ENCODE measurements around the gene NDUFA8. TPM values are rescaled to one million over a fixed set of nuclear protein-coding genes. Genes with fewer than 3 reads are reported as not detected.
A peak's percentile ranks its signal among the peaks of the same experiment; 100 is the strongest.

The NDUFA8 gene
- total and polyA plus RNA-seq, 8 donors: 42.9 to 61.5 (median 49.9) TPM

DNA sequence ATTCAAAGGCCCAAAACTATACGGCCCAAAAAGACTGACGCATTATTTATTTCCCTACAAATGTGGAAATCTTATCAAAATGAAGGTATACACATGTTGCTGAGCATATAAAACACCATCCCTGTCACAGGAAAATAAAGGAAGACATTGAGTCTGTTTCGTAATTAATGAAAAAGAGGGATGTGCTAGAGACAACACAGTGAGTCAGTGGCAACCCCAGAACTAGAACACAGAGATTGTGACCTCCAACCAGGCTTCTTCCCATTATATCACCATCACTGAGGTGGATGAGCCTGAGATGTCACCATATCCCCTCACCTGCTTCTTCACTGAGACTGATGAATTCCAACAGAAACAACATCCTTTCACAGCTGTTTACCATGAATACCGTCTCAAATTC lies 3.8 kb downstream of the NDUFA8 start:
- Histone ChIP-seq H3K4me1 (peaks cover 9 to 27% of the 10 kb centered on the region in 2 donors), H3K27me3 (no peaks in the 10 kb centered on the region), H3K27ac (no peak overlapping the region), H3K4me3 (no peak overlapping the region), H3K36me3 (peaks cover 0 to 7% of the 10 kb centered on the region in 2 donors), H3K9me3 (no peaks in the 10 kb centered on the region)
- intact Hi-C loops (cut with DNase I): no loop called here
- ATAC-seq (no peak), DNase-seq (no peak)
- TF ChIP-seq, protein P1, sequence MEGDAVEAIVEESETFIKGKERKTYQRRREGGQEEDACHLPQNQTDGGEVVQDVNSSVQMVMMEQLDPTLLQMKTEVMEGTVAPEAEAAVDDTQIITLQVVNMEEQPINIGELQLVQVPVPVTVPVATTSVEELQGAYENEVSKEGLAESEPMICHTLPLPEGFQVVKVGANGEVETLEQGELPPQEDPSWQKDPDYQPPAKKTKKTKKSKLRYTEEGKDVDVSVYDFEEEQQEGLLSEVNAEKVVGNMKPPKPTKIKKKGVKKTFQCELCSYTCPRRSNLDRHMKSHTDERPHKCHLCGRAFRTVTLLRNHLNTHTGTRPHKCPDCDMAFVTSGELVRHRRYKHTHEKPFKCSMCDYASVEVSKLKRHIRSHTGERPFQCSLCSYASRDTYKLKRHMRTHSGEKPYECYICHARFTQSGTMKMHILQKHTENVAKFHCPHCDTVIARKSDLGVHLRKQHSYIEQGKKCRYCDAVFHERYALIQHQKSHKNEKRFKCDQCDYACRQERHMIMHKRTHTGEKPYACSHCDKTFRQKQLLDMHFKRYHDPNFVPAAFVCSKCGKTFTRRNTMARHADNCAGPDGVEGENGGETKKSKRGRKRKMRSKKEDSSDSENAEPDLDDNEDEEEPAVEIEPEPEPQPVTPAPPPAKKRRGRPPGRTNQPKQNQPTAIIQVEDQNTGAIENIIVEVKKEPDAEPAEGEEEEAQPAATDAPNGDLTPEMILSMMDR (IDR thresholded peaks at IDR 0.05): no peak

DNA sequence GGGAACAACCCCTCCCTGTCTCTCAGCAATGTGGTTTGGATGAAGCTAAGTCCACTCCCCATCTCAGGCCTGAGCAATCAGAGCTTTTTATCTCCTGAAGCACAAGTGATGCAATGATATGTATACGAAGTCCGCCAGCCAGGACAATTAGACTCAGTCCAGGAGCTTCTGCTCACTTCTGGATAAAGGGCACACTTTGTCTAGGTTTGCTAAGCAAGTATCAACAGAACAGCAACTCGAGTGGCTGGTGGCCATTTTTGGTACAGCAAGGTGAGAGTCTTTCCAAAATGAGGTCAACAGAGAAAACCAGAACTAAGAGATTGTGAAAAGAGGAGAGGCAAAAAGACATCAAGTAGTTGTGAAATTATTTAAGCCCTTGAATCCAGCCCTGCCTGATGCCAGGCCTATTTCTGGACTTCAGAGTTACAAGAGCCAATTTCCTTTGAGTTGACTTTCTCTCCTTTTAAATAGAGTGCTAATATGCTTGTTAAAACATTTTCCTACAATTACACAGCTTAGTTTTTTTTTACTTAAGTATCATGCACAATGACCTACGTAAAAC lies 8.2 kb downstream of the NDUFA8 start:
- Histone ChIP-seq H3K27ac (no peak overlapping the region), H3K36me3 (peaks cover 0 to 39% of the 10 kb centered on the region in 2 donors), H3K27me3 (no peaks in the 10 kb centered on the region), H3K4me1 (peaks cover 0 to 10% of the 10 kb centered on the region in 2 donors), H3K9me3 (no peaks in the 10 kb centered on the region), H3K4me3 (no peak overlapping the region)
- DNase-seq (no peak), ATAC-seq (no peak)
- intact Hi-C loops (cut with DNase I): no loop called here
- TF ChIP-seq, protein P1 (IDR thresholded peaks at IDR 0.05): no peak

DNA sequence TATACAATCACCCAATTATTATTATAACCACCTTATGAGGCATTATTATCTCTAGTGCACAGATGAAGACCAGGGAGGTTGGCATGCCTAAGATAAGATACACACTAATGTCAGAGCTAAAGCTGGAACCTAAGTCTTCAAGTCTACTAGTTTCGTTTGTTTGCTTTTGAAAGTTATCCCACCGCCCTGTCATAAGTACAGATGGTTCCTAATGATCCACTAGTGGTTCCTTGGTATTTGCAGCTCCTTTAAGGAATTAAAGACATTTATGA lies 14.1 kb downstream of the NDUFA8 start:
- TF ChIP-seq, protein P1 (IDR thresholded peaks at IDR 0.05): no peak
- intact Hi-C loops (cut with DNase I): no loop called here
- Histone ChIP-seq H3K4me1 (peaks cover 6 to 10% of the 10 kb centered on the region in 2 donors), H3K9me3 (no peaks in the 10 kb centered on the region), H3K27me3 (no peaks in the 10 kb centered on the region), H3K4me3 (no peak overlapping the region), H3K36me3 (peaks cover 0 to 78% of the 10 kb centered on the region in 2 donors), H3K27ac (no peak overlapping the region)
- ATAC-seq: no peak
- DNase-seq: no peak

DNA sequence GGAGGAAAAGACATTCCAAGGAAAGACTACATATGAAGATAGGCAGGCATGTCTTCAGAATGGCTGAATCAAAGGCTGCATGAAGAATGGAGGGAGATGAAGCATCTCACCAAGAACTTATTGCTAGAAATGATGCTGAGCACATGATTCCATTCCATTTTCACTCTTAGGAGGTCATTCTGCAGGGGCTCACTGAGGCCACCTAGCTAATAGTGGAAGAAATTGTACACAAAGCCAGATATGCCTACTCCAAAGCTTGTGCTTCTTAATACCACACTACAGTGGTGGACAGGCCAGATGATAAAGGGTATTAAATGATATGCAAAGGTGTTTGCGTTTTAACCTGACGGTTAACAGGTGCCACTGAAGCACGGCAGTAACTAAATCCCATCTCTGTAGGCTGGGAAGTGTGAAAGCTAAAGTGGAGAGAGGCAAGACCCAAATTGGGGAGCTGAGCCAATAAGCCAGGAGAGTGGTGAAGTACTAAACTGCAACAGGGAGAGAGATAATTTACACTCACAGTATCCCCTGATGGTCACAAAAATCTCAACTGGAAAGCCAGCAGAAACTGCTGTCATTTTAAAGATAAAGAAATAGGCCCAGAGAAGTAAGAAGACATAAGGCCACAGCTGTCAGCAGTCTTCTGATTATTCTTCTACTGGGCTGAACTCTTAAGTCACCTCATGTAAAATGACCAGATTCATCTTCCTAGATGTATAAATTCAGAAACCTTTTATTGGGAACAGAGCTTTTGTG lies 14.6 kb downstream of the NDUFA8 start:
- peak; percentile 22 for ATAC-seq
- intact Hi-C loops (cut with DNase I): no loop called here
- H3K27me3 ChIP-seq: no peaks in the 10 kb centered on the region
- peaks cover 6 to 10% of the 10 kb centered on the region in 2 donors for H3K4me1 ChIP-seq
- H3K36me3 ChIP-seq: peaks cover 0 to 78% of the 10 kb centered on the region in 2 donors
- no peak overlapping the region for H3K27ac ChIP-seq
- TF ChIP-seq, protein P1 (IDR thresholded peaks at IDR 0.05): no peak
- no peak for DNase-seq
- H3K4me3 ChIP-seq: no peak overlapping the region
- H3K9me3 ChIP-seq: no peaks in the 10 kb centered on the region

DNA sequence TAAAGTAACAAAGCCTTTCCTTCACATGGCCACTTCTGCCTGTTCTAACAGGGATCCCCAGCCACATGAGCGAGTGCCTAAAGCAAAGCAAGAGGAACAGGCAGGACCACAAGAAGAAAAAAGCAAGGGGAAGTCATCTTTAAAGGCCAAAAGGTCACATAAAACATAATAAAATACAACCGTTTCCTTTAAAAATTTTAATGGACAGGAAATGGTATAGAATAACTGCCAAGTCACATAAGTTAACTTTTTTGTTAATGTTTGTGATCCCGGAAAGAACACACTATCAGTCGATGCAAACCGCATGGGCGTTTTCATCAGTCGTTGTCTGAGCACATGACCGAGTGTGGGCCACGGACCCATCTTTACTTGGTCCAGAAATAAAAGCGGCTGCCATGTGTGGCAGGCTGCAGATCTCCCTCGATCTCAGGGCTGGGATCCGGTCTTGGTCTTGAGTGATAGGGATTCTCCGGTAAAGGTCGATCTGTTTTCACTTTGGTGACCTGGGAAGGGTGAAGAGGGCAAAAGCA lies 15.6 kb downstream of the NDUFA8 start:
- ATAC-seq (no peak), DNase-seq (no peak)
- intact Hi-C loops (cut with DNase I): no loop called here
- peaks cover 0 to 71% of the 10 kb centered on the region in 2 donors for H3K36me3 ChIP-seq
- no peaks in the 10 kb centered on the region for H3K27me3 ChIP-seq
- no peak overlapping the region for H3K27ac ChIP-seq
- H3K4me3 ChIP-seq: no peak overlapping the region
- TF ChIP-seq, protein P1 (IDR thresholded peaks at IDR 0.05): no peak
- H3K4me1 ChIP-seq: peaks cover 6 to 10% of the 10 kb centered on the region in 2 donors
- H3K9me3 ChIP-seq: no peaks in the 10 kb centered on the region
